ENCODE measurements around the gene BRPF3. TPM values are rescaled to one million over a fixed set of nuclear protein-coding genes. Genes with fewer than 3 reads are reported as not detected.

The BRPF3 gene
- total RNA-seq, 1 experiment from 2014 or later: 14.3 TPM

DNA sequence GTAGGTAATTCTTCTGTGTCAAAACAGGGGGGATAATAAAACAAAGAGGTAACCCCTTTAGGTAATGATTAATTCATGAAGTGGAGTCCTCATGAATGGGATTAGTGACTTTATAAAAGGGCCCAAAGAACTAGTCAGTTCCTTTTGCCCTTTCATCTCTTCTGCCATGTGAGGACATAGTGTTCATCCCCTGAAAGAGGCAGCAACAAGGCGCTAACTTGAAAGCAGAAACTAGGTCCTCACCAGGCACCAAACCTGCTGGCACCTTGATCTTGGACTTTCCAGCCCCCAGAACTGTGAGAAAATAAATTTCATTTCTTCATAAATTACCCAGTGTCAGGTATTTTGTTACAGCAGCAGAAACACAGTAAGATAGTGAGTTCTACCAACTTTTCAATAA, 16.4 kb upstream of the BRPF3 start:
- Histone ChIP-seq H3K4me3 (ENCODE audit: low read length) (no peak overlapping the region), H3K36me3 (ENCODE audit: low read depth, low read length) (no peaks in the 10 kb centered on the region), H3K9ac (ENCODE audit: low read length) (no peak overlapping the region), H3K27me3 (ENCODE audit: low read length) (no peaks in the 10 kb centered on the region), H3F3A (ENCODE audit: low read length, unreplicated experiment) (no peaks in the 10 kb centered on the region), H3K27ac (ENCODE audit: low read length) (no peak overlapping the region), H3K79me2 (ENCODE audit: low read length) (no peaks in the 10 kb centered on the region), H3K4me2 (ENCODE audit: low read length) (no peak overlapping the region), H2AFZ (ENCODE audit: low read length) (no peak overlapping the region), H4K20me1 (ENCODE audit: low read length) (no peaks in the 10 kb centered on the region), H3K9me2 (replicated peaks; ENCODE audit: low read length) (no peaks in the 10 kb centered on the region), H3K9me3 (ENCODE audit: low read length) (no peaks in the 10 kb centered on the region), H3K4me1 (ENCODE audit: insufficient read depth, low read length) (no peaks in the 10 kb centered on the region)
- DNase-seq: no peak
- POLR2A ChIA-PET (ENCODE audit: unreplicated experiment): no interaction called here
- intact Hi-C loops (cut with micrococcal nuclease): no loop called here
- TF ChIP-seq, protein P1, sequence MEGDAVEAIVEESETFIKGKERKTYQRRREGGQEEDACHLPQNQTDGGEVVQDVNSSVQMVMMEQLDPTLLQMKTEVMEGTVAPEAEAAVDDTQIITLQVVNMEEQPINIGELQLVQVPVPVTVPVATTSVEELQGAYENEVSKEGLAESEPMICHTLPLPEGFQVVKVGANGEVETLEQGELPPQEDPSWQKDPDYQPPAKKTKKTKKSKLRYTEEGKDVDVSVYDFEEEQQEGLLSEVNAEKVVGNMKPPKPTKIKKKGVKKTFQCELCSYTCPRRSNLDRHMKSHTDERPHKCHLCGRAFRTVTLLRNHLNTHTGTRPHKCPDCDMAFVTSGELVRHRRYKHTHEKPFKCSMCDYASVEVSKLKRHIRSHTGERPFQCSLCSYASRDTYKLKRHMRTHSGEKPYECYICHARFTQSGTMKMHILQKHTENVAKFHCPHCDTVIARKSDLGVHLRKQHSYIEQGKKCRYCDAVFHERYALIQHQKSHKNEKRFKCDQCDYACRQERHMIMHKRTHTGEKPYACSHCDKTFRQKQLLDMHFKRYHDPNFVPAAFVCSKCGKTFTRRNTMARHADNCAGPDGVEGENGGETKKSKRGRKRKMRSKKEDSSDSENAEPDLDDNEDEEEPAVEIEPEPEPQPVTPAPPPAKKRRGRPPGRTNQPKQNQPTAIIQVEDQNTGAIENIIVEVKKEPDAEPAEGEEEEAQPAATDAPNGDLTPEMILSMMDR (conservative IDR thresholded peaks at IDR 0.05; ENCODE audit: low read depth, low read length): no peak
- TF ChIP-seq EZH2 (IDR thresholded peaks at IDR 0.05; ENCODE audit: low read length, unreplicated experiment) (no peak), EZH2phosphoT487 (IDR thresholded peaks at IDR 0.05; ENCODE audit: borderline replicate concordance, low read length) (no peak)
- no peak for ATAC-seq
- BruUV-seq (replicated peaks): no TSS peak
- CTCF ChIA-PET: no interaction called here

DNA sequence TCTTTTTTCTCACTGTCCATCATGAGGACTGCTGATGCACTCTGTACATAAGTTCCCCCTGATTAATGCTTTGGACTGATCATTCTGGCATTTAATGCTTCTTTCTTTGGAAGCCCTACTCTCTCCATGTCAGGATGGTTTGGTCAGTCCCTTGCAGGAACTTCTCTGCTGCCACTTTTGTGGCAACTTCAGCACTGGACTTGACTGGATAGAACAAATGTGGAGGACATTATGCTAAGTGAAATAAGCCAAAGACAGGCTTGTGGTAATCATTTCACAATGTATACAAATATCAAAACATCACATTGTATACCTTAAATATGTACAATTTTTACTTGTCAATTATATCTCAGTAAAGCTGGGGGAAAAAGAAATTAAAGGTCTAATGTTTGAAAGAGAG, 12.2 kb upstream of the BRPF3 start:
- no peak overlapping the region for H3K4me3 ChIP-seq (ENCODE audit: low read length)
- no peak overlapping the region for H3K9ac ChIP-seq (ENCODE audit: low read length)
- no peaks in the 10 kb centered on the region for H4K20me1 ChIP-seq (ENCODE audit: low read length)
- CTCF ChIA-PET: no interaction called here
- ATAC-seq: no peak
- POLR2A ChIA-PET (ENCODE audit: unreplicated experiment): no interaction called here
- BruUV-seq (replicated peaks): no TSS peak
- TF ChIP-seq, protein P1 (conservative IDR thresholded peaks at IDR 0.05; ENCODE audit: low read depth, low read length): no peak
- no peaks in the 10 kb centered on the region for H3K27me3 ChIP-seq (ENCODE audit: low read length)
- H3K4me1 ChIP-seq (ENCODE audit: insufficient read depth, low read length): no peaks in the 10 kb centered on the region
- H3K27ac ChIP-seq (ENCODE audit: low read length): no peak overlapping the region
- H3K9me3 ChIP-seq (ENCODE audit: low read length): no peaks in the 10 kb centered on the region
- no peaks in the 10 kb centered on the region for H3K36me3 ChIP-seq (ENCODE audit: low read depth, low read length)
- no peak overlapping the region for H2AFZ ChIP-seq (ENCODE audit: low read length)
- no peak for DNase-seq
- H3K9me2 ChIP-seq (replicated peaks; ENCODE audit: low read length): no peaks in the 10 kb centered on the region
- intact Hi-C loops (cut with micrococcal nuclease): no loop called here
- no peak overlapping the region for H3K4me2 ChIP-seq (ENCODE audit: low read length)
- no peaks in the 10 kb centered on the region for H3F3A ChIP-seq (ENCODE audit: low read length, unreplicated experiment)
- no peaks in the 10 kb centered on the region for H3K79me2 ChIP-seq (ENCODE audit: low read length)

DNA sequence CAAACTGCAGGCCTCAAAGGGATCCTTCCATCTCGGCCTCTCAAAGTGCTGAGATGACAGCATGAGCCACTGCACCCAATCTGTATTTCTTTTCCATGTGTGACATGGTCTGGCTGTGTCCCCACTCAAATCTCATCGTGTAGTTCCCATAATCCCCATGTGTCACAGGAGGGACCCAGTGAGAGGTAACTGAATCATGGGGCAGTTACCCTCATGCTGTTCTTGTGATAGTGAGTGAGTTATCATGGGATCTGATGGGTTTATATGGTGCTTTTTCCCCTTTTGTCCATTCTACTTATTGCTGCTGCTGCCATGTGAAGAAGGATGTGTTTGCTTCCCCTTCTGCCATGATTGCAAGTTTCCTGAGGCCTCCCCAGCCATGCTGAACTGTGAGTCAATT, 10.3 kb upstream of the BRPF3 start:
- no peak for TF ChIP-seq EZH2 (IDR thresholded peaks at IDR 0.05; ENCODE audit: low read length, unreplicated experiment)
- TF ChIP-seq, protein P1 (conservative IDR thresholded peaks at IDR 0.05; ENCODE audit: low read depth, low read length): no peak
- TF ChIP-seq EZH2phosphoT487 (IDR thresholded peaks at IDR 0.05; ENCODE audit: borderline replicate concordance, low read length): no peak
- no peaks in the 10 kb centered on the region for H3K9me2 ChIP-seq (replicated peaks; ENCODE audit: low read length)
- H3K36me3 ChIP-seq (ENCODE audit: low read depth, low read length): no peaks in the 10 kb centered on the region
- no peak overlapping the region for H3K4me2 ChIP-seq (ENCODE audit: low read length)
- H3K9me3 ChIP-seq (ENCODE audit: low read length): no peaks in the 10 kb centered on the region
- intact Hi-C loops (cut with micrococcal nuclease): no loop called here
- POLR2A ChIA-PET (ENCODE audit: unreplicated experiment): no interaction called here
- no TSS peak for BruUV-seq (replicated peaks)
- H3K4me3 ChIP-seq (ENCODE audit: low read length): no peak overlapping the region
- no peak overlapping the region for H2AFZ ChIP-seq (ENCODE audit: low read length)
- H3K27ac ChIP-seq (ENCODE audit: low read length): no peak overlapping the region
- H3K79me2 ChIP-seq (ENCODE audit: low read length): no peaks in the 10 kb centered on the region
- no peaks in the 10 kb centered on the region for H3F3A ChIP-seq (ENCODE audit: low read length, unreplicated experiment)
- ATAC-seq (no peak), DNase-seq (no peak)
- no peaks in the 10 kb centered on the region for H3K27me3 ChIP-seq (ENCODE audit: low read length)
- no peaks in the 10 kb centered on the region for H4K20me1 ChIP-seq (ENCODE audit: low read length)
- H3K9ac ChIP-seq (ENCODE audit: low read length): no peak overlapping the region
- H3K4me1 ChIP-seq (ENCODE audit: insufficient read depth, low read length): no peaks in the 10 kb centered on the region
- CTCF ChIA-PET: no interaction called here
